Loucy (cell line): ENCODE measurements around the gene PCK1.

ENCODE experiments used
- H2AFZ ChIP-seq: fragments of 200-600 bp; sonication (generic); 2 replicates; pipeline ENCODE4 v1.6.0; 2016; ENCODE audit warnings: antibody characterized with exemption, mild to moderate bottlenecking, low read length, moderate library complexity
- H3F3A ChIP-seq: fragments of 200-600 bp; 2 replicates; pipeline ENCODE4 v1.6.0; 2016; ENCODE audit warnings: antibody characterized with exemption, low read depth, mild to moderate bottlenecking
- H3K27me3 ChIP-seq: fragments of 200-600 bp; sonication (generic); 2 replicates; pipeline ENCODE4 v1.6.1; 2014; ENCODE audit warnings: low read length, mild to moderate bottlenecking; ENCODE audit not compliant: insufficient read depth, poor library complexity, severe bottlenecking
- H3K36me3 ChIP-seq: fragments of 200-600 bp; sonication (generic); 2 replicates; pipeline ENCODE4 v1.6.1; 2016; ENCODE audit warnings: low read length; ENCODE audit not compliant: insufficient read depth
- H3K4me1 ChIP-seq: fragments of 200-600 bp; sonication (generic); 2 replicates; pipeline ENCODE4 v1.5.1; 2014; ENCODE audit warnings: low read length, mild to moderate bottlenecking; ENCODE audit not compliant: insufficient read depth, poor library complexity, severe bottlenecking
- H3K4me2 ChIP-seq: fragments of 200-600 bp; sonication (generic); 2 replicates; pipeline ENCODE4 v1.6.0; 2014; ENCODE audit warnings: antibody characterized with exemption, low read length, low read depth, mild to moderate bottlenecking; ENCODE audit not compliant: poor library complexity, severe bottlenecking
- H3K4me3 ChIP-seq: fragments of 200-600 bp; sonication (generic); 2 replicates; pipeline ENCODE4 v1.5.1; 2014; ENCODE audit warnings: low read length, mild to moderate bottlenecking, mixed read lengths; ENCODE audit not compliant: poor library complexity, severe bottlenecking
- H3K79me2 ChIP-seq: fragments of 200-600 bp; sonication (generic); 2 replicates; pipeline ENCODE4 v1.6.1; 2014; ENCODE audit warnings: low read length; ENCODE audit not compliant: insufficient read depth
- H3K9ac ChIP-seq: fragments of 200-600 bp; sonication (generic); 2 replicates; pipeline ENCODE4 v1.6.0; 2014; ENCODE audit warnings: mild to moderate bottlenecking, low read depth, low read length, moderate library complexity; ENCODE audit not compliant: poor library complexity, severe bottlenecking
- H3K9me2 ChIP-seq: fragments of 200-600 bp; sonication (generic); replicated peaks from 2 replicates; pipeline ENCODE4 v1.6.1; 2016; ENCODE audit warnings: low read depth, low read length, mixed read lengths
- H3K9me3 ChIP-seq: fragments of 200-600 bp; sonication (generic); 2 replicates; pipeline ENCODE4 v1.6.1; 2014; ENCODE audit warnings: mild to moderate bottlenecking, antibody characterized with exemption, low read length, low read depth; ENCODE audit not compliant: insufficient read depth
- H4K20me1 ChIP-seq: fragments of 200-600 bp; sonication (generic); 2 replicates; pipeline ENCODE4 v1.6.0; 2014; ENCODE audit warnings: antibody characterized with exemption, low read length, mild to moderate bottlenecking; ENCODE audit not compliant: insufficient read depth, poor library complexity, severe bottlenecking
- EZH2phosphoT487 ChIP-seq: fragments of 200-600 bp; IDR thresholded peaks from 2 replicates; pipeline ENCODE4 v1.6.1; 2018; ENCODE audit warnings: antibody characterized with exemption, mild to moderate bottlenecking, moderate library complexity, borderline replicate concordance
- TF ChIP-seq, protein P1 (sequence below): fragments of 200-600 bp; sonication (generic); conservative IDR thresholded peaks from 2 replicates; pipeline ENCODE4 v1.5.1; 2014; ENCODE audit warnings: mild to moderate bottlenecking, antibody characterized with exemption, low read length

PCK1 gene

DNA sequence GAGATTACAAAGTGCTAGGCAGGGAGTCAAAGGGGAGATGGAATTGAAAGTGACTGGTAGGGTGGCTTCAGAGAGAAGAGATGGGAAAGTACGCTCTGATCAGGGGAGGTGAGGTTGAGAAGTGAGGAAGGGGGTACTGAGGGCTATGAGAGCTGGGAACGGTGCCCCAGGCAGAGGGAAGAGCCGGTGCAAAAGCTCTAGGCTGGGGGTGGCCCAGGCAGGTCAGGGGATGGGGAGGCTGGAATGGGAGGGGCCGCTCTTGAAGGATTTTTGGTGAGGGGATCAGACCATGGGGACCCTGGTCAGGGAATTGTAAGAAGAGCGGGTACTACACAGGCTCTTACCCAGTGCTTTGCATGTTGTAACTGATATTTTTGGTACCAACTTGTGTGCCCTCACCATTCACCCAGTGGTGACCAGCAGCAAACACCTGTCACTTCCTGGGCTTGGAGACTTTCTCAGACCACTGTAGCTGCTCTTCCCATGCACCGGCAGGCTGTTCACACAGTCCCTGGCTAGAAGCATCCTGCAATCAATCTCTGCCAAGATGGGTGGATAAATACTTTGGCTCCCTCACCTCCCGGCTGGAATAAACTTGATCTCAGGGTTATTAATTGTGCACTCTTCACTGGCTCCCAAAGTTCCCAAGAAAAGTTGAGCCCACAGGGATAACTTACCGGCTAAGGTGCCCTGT is 24.0 kb downstream of the PCK1 start:
- Histone ChIP-seq H3K36me3 (no peaks in the 10 kb centered on the region), H3K79me2 (no peaks in the 10 kb centered on the region), H3K9me2 (no peaks in the 10 kb centered on the region), H3K9me3 (no peaks in the 10 kb centered on the region), H3K4me2 (no peak overlapping the region), H3K4me1 (no peaks in the 10 kb centered on the region), H3F3A (no peaks in the 10 kb centered on the region), H3K4me3 (no peak overlapping the region), H3K9ac (no peak overlapping the region), H4K20me1 (no peaks in the 10 kb centered on the region), H2AFZ (no peak overlapping the region), H3K27me3 (no peaks in the 10 kb centered on the region)
- TF ChIP-seq, protein P1, sequence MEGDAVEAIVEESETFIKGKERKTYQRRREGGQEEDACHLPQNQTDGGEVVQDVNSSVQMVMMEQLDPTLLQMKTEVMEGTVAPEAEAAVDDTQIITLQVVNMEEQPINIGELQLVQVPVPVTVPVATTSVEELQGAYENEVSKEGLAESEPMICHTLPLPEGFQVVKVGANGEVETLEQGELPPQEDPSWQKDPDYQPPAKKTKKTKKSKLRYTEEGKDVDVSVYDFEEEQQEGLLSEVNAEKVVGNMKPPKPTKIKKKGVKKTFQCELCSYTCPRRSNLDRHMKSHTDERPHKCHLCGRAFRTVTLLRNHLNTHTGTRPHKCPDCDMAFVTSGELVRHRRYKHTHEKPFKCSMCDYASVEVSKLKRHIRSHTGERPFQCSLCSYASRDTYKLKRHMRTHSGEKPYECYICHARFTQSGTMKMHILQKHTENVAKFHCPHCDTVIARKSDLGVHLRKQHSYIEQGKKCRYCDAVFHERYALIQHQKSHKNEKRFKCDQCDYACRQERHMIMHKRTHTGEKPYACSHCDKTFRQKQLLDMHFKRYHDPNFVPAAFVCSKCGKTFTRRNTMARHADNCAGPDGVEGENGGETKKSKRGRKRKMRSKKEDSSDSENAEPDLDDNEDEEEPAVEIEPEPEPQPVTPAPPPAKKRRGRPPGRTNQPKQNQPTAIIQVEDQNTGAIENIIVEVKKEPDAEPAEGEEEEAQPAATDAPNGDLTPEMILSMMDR: no peak
- TF ChIP-seq EZH2phosphoT487: no peak

DNA sequence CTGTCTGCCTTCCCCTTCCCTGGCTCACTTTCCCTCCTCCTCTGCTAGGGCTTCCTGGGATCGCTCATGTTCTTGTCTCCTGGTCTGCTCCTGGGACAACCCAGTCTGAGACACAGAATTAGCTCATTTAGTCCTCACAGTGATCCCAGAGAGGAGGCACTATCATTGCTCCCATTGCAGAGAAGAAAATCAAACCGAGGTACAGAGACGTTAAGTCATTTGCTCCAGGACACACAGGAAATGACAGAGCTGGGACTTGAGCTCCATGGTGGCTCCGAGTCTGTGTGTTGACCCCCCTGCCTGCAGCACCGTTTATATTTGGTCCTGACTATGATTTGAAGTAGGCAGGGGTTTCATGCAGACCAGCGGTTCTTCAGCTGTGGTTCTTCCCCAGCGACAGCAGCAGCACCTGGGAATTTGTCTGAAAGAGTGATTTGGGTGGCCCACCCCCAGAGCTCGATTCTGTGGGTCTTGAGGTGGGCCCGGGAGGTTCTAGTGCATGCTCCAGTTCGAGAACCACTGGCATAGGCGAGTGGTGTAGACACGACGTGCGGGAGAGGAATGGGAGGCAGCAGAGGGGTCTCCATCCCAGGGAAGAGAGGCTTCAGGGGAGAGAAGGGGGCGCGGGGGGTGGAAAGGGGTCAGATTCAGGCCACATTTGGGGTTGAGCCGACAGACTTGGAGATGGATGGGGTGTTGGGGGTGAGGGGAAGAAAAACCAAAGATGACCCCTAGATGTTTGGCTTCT is 24.7 kb downstream of the PCK1 start:
- H2AFZ ChIP-seq: no peak overlapping the region
- H3K27me3 ChIP-seq: no peaks in the 10 kb centered on the region
- no peaks in the 10 kb centered on the region for H3F3A ChIP-seq
- no peak for TF ChIP-seq EZH2phosphoT487
- TF ChIP-seq, protein P1: no peak
- no peak overlapping the region for H3K4me3 ChIP-seq
- no peaks in the 10 kb centered on the region for H3K4me1 ChIP-seq
- no peaks in the 10 kb centered on the region for H4K20me1 ChIP-seq
- no peak overlapping the region for H3K9ac ChIP-seq
- H3K9me2 ChIP-seq: no peaks in the 10 kb centered on the region
- H3K4me2 ChIP-seq: no peak overlapping the region
- no peaks in the 10 kb centered on the region for H3K36me3 ChIP-seq
- no peaks in the 10 kb centered on the region for H3K79me2 ChIP-seq
- no peaks in the 10 kb centered on the region for H3K9me3 ChIP-seq

DNA sequence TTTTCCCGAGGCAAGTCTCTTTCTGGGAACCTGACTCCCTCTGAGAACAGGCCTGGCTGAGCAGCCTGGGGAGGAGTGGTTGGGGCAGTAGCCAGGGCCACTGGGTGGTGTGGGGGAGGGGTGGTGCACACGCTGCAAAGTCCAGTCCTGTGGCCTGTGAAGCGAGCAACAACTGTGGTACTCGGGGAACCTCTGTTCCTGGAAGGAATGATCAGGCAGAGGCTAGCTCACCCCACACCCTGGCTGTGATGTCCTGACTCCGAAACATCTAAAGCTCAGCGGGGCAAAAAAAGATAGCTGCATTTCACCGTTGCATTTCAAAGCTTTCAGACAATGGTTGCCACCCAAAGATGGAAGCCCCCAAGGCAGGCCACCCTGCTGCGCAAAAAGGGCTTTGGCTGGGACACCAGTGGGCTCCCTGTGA is 25.5 kb downstream of the PCK1 start:
- H3K9ac ChIP-seq: no peak overlapping the region
- no peaks in the 10 kb centered on the region for H3K4me1 ChIP-seq
- H3K79me2 ChIP-seq: no peaks in the 10 kb centered on the region
- no peaks in the 10 kb centered on the region for H4K20me1 ChIP-seq
- no peaks in the 10 kb centered on the region for H3K9me3 ChIP-seq
- no peaks in the 10 kb centered on the region for H3K36me3 ChIP-seq
- H3K9me2 ChIP-seq: no peaks in the 10 kb centered on the region
- no peak overlapping the region for H2AFZ ChIP-seq
- no peaks in the 10 kb centered on the region for H3K27me3 ChIP-seq
- no peak overlapping the region for H3K4me3 ChIP-seq
- TF ChIP-seq, protein P1: no peak
- TF ChIP-seq EZH2phosphoT487: no peak
- no peak overlapping the region for H3K4me2 ChIP-seq
- H3F3A ChIP-seq: no peaks in the 10 kb centered on the region
